ENCODE results near the gene SULT4A1. TPM values are rescaled to one million over a fixed set of nuclear protein-coding genes. Genes with fewer than 3 reads are reported as not detected.
A peak's percentile ranks its signal among the peaks of the same experiment; 100 is the strongest.

The SULT4A1 gene
- total RNA-seq, 4 donors from 2014 or later = 0.34 to 0.47 TPM; not detected in 2

DNA sequence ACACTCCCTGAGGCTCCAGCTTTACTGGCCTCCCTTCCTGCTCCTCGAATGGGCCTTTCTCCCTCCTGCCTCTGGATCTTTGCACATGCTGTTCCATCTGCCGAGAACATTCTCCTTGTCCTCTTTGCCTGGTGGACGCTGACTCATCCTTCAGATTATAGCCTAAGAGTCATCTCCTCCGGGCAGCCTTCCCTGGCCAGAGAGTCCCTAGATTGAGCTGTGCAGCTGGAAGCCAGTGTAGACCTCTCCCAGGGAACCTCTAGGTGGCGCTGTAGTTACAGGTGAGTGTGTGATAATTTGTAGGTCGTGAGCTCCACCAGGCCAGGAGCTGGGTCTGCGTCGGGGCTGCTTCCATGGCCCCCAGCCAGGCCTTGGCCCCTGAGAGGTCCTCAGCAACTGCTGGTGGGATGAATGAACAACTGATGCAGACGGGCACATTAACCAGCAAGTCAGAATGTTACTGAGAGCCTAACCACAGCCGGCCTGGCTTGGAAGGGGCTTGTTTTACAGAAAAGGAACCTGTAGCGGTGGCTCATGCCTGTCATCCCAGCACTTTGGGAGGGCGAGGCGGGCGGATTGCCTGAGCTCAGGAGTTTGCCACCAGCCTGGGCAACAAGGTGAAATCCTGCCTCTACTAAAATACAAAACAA, 20.8 kb upstream of the SULT4A1 start:
- Histone ChIP-seq H3K36me3 (no peaks in the 10 kb centered on the region), H3K27me3 (peaks cover 80% of the 10 kb centered on the region), H3K9me3 (no peaks in the 10 kb centered on the region), H3K27ac (no peak overlapping the region), H3K4me3 (no peak overlapping the region), H3K4me1 (no peaks in the 10 kb centered on the region)
- 47% methylated on average over 12 of the region's 14 CpGs for WGBS
- DNase-seq (ENCODE audit: low spot score in 2 of 2) = no peak
- no peak for TF ChIP-seq POLR2AphosphoS5 (IDR thresholded peaks at IDR 0.05)
- no peak for TF ChIP-seq EP300 (IDR thresholded peaks at IDR 0.05)
- no peak for TF ChIP-seq POLR2A (IDR thresholded peaks at IDR 0.05)
- TF ChIP-seq, protein P1, sequence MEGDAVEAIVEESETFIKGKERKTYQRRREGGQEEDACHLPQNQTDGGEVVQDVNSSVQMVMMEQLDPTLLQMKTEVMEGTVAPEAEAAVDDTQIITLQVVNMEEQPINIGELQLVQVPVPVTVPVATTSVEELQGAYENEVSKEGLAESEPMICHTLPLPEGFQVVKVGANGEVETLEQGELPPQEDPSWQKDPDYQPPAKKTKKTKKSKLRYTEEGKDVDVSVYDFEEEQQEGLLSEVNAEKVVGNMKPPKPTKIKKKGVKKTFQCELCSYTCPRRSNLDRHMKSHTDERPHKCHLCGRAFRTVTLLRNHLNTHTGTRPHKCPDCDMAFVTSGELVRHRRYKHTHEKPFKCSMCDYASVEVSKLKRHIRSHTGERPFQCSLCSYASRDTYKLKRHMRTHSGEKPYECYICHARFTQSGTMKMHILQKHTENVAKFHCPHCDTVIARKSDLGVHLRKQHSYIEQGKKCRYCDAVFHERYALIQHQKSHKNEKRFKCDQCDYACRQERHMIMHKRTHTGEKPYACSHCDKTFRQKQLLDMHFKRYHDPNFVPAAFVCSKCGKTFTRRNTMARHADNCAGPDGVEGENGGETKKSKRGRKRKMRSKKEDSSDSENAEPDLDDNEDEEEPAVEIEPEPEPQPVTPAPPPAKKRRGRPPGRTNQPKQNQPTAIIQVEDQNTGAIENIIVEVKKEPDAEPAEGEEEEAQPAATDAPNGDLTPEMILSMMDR (IDR thresholded peaks at IDR 0.05) = peak in 1 of 2 donors; percentile 55

DNA sequence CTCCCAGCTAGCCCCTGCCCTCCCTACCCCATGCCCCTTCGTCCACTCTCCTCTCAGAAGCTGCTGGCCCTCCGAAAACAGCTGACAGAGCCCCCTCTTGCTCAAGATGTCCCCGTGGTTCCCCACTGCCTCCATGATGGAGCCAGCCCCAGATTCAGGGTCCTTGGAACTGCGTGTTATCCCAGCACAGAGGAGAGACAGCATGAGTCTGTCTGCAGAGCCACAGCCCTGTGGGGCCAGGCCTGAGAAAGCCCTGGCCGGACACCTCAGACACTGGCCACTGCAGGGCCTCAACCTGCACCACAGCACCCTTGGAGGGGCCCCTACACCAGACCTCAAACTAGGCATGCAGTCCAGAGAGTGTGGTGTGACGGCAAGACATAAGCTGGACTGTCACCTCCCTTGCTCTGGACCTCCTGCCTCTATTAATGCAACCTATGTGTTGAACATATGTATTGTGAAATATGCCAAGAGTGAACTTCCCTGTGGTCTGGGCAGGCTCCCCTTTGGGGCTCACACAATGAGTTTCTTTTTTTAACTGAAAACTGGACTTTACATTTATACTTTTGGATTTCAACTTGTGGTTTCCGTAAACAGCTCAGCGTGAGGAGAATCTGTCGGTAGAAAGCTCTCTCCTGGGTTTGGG, 19.9 kb upstream of the SULT4A1 start:
- Histone ChIP-seq H3K36me3 (no peaks in the 10 kb centered on the region), H3K4me1 (no peaks in the 10 kb centered on the region), H3K27ac (no peak overlapping the region), H3K4me3 (no peak overlapping the region), H3K9me3 (no peaks in the 10 kb centered on the region), H3K27me3 (peaks cover 78% of the 10 kb centered on the region)
- DNase-seq (ENCODE audit: low spot score in 2 of 2) = no peak
- TF ChIP-seq POLR2AphosphoS5 (IDR thresholded peaks at IDR 0.05) (no peak), EP300 (IDR thresholded peaks at IDR 0.05) (no peak), POLR2A (IDR thresholded peaks at IDR 0.05) (no peak)
- TF ChIP-seq, protein P1 (IDR thresholded peaks at IDR 0.05) = no peak
- WGBS = 88% methylated on average over 9 of the region's 9 CpGs

- peak in 1 of 2 donors; percentile 53 for DNase-seq (ENCODE audit: low spot score in 2 of 2)
- Histone ChIP-seq H3K27me3 (peaks cover 76% of the 10 kb centered on the region), H3K4me1 (no peaks in the 10 kb centered on the region), H3K27ac (no peak overlapping the region), H3K36me3 (no peaks in the 10 kb centered on the region), H3K9me3 (no peaks in the 10 kb centered on the region), H3K4me3 (no peak overlapping the region)
- TF ChIP-seq EP300 (IDR thresholded peaks at IDR 0.05) (no peak), POLR2AphosphoS5 (IDR thresholded peaks at IDR 0.05) (no peak), POLR2A (IDR thresholded peaks at IDR 0.05) (no peak)
- TF ChIP-seq, protein P1 (IDR thresholded peaks at IDR 0.05) = no peak
- WGBS = 81% methylated on average over 13 of the region's 19 CpGs
Observed at GRCh38 chr22:43881091-43882061, 19.1 kb upstream of the SULT4A1 start.

DNA sequence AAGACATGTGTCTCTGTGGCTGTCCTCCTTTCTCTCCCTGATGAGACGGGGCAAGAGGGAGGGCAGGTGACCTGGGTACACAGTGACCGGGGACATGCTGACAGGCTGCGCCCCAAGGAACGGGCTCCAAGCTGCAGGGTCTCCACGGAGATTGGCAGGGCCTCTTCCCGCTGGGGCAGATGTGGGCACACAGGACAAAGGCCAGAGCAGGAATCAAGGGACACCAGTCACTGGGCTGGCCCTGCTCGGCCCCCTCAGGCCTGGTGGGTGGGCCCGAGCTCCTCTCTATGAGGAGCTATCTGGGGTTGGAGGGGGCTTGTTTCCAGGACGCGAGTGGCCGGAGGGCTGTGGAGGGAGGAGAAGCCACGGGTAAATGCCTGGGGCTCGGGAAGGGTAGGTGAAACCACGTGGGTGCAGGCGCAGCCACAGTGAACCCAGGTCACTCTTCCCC, 18.3 kb upstream of the SULT4A1 start:
- Histone ChIP-seq H3K27me3 (peaks cover 77% of the 10 kb centered on the region), H3K9me3 (no peaks in the 10 kb centered on the region), H3K27ac (no peak overlapping the region), H3K36me3 (no peaks in the 10 kb centered on the region), H3K4me1 (no peaks in the 10 kb centered on the region), H3K4me3 (no peak overlapping the region)
- DNase-seq (ENCODE audit: low spot score in 2 of 2) = peak in 1 of 2 donors; percentile 45
- WGBS = 77% methylated on average over 15 of the region's 15 CpGs
- TF ChIP-seq EP300 (IDR thresholded peaks at IDR 0.05) = no peak
- no peak for TF ChIP-seq POLR2AphosphoS5 (IDR thresholded peaks at IDR 0.05)
- no peak for TF ChIP-seq POLR2A (IDR thresholded peaks at IDR 0.05)
- TF ChIP-seq, protein P1 (IDR thresholded peaks at IDR 0.05) = no peak
